H1 (cell line): ENCODE results near the gene PCDHGA7. TPM values are rescaled to one million over a fixed set of nuclear protein-coding genes. Genes with fewer than 3 reads are reported as not detected.

Experiments used
- CTCF ChIA-PET: fragments of 300-600 bp; sonication (Branson Sonifier 250); formaldehyde crosslinking; loops from one replicate; lab custom pipeline; 2021; ENCODE audit not compliant: partially characterized antibody; lab: Charles Lee
- POLR2A ChIA-PET: fragments of 300-600 bp; sonication (Branson Sonifier 250); formaldehyde crosslinking; loops from one replicate; lab custom pipeline; 2021; ENCODE audit warnings: inconsistent platforms; ENCODE audit not compliant: partially characterized antibody; lab: Charles Lee
- DNase-seq, 2 experiments: peaks; one replicate each; pipeline versions ENCODE4 v3.0.0 to v3.0.0-alpha.2; 2010 to 2022; ENCODE audit warnings: low spot score in 2 of 2, low read depth in 1 of 2, mixed read lengths in 1 of 2
- FAIRE-seq: peaks from 2 replicates; lab custom pipeline; 2011; peaks lifted over from hg19 to GRCh38; lab: Jason Lieb, UNC
- H2AFZ ChIP-seq: 2 replicates; pipeline ENCODE4 v1.8.1; 2012; ENCODE audit warnings: low read length, inconsistent platforms
- H2AK5ac ChIP-seq: 2 replicates; pipeline ENCODE4 v1.6.1; 2013; ENCODE audit warnings: low read depth, low read length
- H2BK120ac ChIP-seq: replicated peaks from 2 replicates; pipeline ENCODE3; 2013; ENCODE audit warnings: low read depth, low read length, inconsistent platforms
- H2BK12ac ChIP-seq: 2 replicates; pipeline ENCODE4 v1.6.1; 2013; ENCODE audit warnings: low read depth, low read length
- H2BK15ac ChIP-seq: 2 replicates; pipeline ENCODE4 v1.6.1; 2013; ENCODE audit warnings: low read length
- H2BK20ac ChIP-seq: 2 replicates; pipeline ENCODE4 v1.6.1; 2013; ENCODE audit warnings: low read length
- H2BK5ac ChIP-seq: 2 replicates; pipeline ENCODE4 v1.6.1; 2013; ENCODE audit warnings: low read depth, low read length
- H3K14ac ChIP-seq: 2 replicates; pipeline ENCODE4 v1.6.1; 2013; ENCODE audit warnings: inconsistent platforms; ENCODE audit not compliant: insufficient read length
- H3K18ac ChIP-seq: 2 replicates; pipeline ENCODE4 v1.6.1; 2013; ENCODE audit warnings: low read length; ENCODE audit errors: extremely low read depth
- H3K23ac ChIP-seq: 2 replicates; pipeline ENCODE4 v1.6.1; 2013; ENCODE audit warnings: inconsistent platforms; ENCODE audit not compliant: insufficient read length
- H3K23me2 ChIP-seq: 2 replicates; pipeline ENCODE4 v1.6.1; 2013; ENCODE audit warnings: low read depth, low read length
- H3K27ac ChIP-seq: 2 replicates; pipeline ENCODE4 v1.6.1; 2011; ENCODE audit warnings: low read depth, low read length, inconsistent platforms
- H3K27me3 ChIP-seq, 4 experiments: replicated peaks in 1 of 4; 1 replicate in 1 of 4; 2 replicates in 3 of 4; pipeline versions ENCODE4 v1.6.1 to v1.8.1; 2011 to 2013; ENCODE audit warnings: low read length in 3 of 4, mild to moderate bottlenecking in 3 of 4, inconsistent platforms in 2 of 4, mixed read lengths in 2 of 4, moderate library complexity in 1 of 4; ENCODE audit not compliant: control insufficient read depth in 3 of 4, insufficient read depth in 3 of 4; ENCODE audit errors: extremely low read depth in 1 of 4
- H3K36me3 ChIP-seq, 4 experiments: 2 replicates each; pipeline versions ENCODE4 v1.6.1 to v1.8.1; 2011 to 2013; ENCODE audit warnings: mild to moderate bottlenecking in 4 of 4, low read length in 3 of 4, moderate library complexity in 2 of 4, control low read depth in 1 of 4, inconsistent platforms in 1 of 4; ENCODE audit not compliant: insufficient read depth in 4 of 4, control insufficient read depth in 2 of 4
- H3K4ac ChIP-seq: replicated peaks from 2 replicates; pipeline ENCODE3; 2013; ENCODE audit warnings: low read length, low read depth, mixed read lengths, inconsistent platforms; ENCODE audit not compliant: insufficient read length
- H3K4me1 ChIP-seq, 4 experiments: replicated peaks in 1 of 4; 1 replicate in 1 of 4; 2 replicates in 3 of 4; pipeline versions ENCODE4 v1.6.1 to v1.8.1; 2011 to 2013; ENCODE audit warnings: low read length in 3 of 4, inconsistent platforms in 2 of 4, mixed read lengths in 1 of 4; ENCODE audit not compliant: insufficient read depth in 4 of 4, control insufficient read depth in 3 of 4
- H3K4me2 ChIP-seq, 2 experiments: 2 replicates each; pipeline versions ENCODE4 v1.6.1 to v1.8.1; 2011 to 2013; ENCODE audit warnings: low read depth in 2 of 2, low read length in 2 of 2, control low read depth in 1 of 2, inconsistent platforms in 1 of 2, mild to moderate bottlenecking in 1 of 2; ENCODE audit not compliant: insufficient read depth in 1 of 2
- H3K4me3 ChIP-seq, 4 experiments: fragments of 200-600, 300-600 bp in 1 of 4; sonication (generic), shearing (Covaris generic), sonication (Bioruptor Twin) in 1 of 4; 2 replicates each; pipeline versions ENCODE4 v1.5.1 to v1.8.1; 2011 to 2016; ENCODE audit warnings: low read length in 4 of 4, low read depth in 3 of 4, control low read depth in 2 of 4, inconsistent platforms in 2 of 4, mild to moderate bottlenecking in 2 of 4, mixed read lengths in 1 of 4, moderate library complexity in 1 of 4; ENCODE audit not compliant: insufficient read depth in 2 of 4; ENCODE audit errors: extremely low read depth in 1 of 4
- H3K56ac ChIP-seq: replicated peaks from 2 replicates; pipeline ENCODE3; 2013; ENCODE audit warnings: low read depth, mild to moderate bottlenecking, mixed read lengths, low read length, inconsistent platforms; ENCODE audit not compliant: insufficient read length
- H3K79me1 ChIP-seq: 2 replicates; pipeline ENCODE4 v1.6.1; 2013; ENCODE audit warnings: low read depth, low read length, control low read depth
- H3K79me2 ChIP-seq, 2 experiments: 2 replicates each; pipeline versions ENCODE4 v1.6.1 to v1.8.1; 2012 to 2013; ENCODE audit warnings: low read length in 2 of 2, mild to moderate bottlenecking in 2 of 2, inconsistent platforms in 1 of 2; ENCODE audit not compliant: insufficient read depth in 2 of 2, control insufficient read depth in 1 of 2
- H3K9ac ChIP-seq, 4 experiments: replicated peaks in 1 of 4; 1 replicate in 1 of 4; 2 replicates in 3 of 4; pipeline versions ENCODE4 v1.6.1 to v1.8.1; 2011 to 2013; ENCODE audit warnings: low read depth in 3 of 4, low read length in 3 of 4, control low read depth in 2 of 4, mild to moderate bottlenecking in 2 of 4, moderate library complexity in 2 of 4, inconsistent platforms in 1 of 4; ENCODE audit errors: extremely low read depth in 1 of 4
- H3K9me3 ChIP-seq, 2 experiments: 2 replicates each; pipeline versions ENCODE4 v1.6.1 to v1.8.1; 2012 to 2013; ENCODE audit warnings: mild to moderate bottlenecking in 2 of 2, moderate library complexity in 2 of 2, control low read depth in 1 of 2, inconsistent platforms in 1 of 2, low read depth in 1 of 2, low read length in 1 of 2, mixed read lengths in 1 of 2; ENCODE audit not compliant: insufficient read depth in 2 of 2
- H4K20me1 ChIP-seq, 2 experiments: replicated peaks in 1 of 2; 2 replicates each; pipeline versions ENCODE3 to v1.8.1; 2011 to 2013; ENCODE audit warnings: inconsistent platforms in 2 of 2, low read length in 2 of 2, mild to moderate bottlenecking in 1 of 2; ENCODE audit not compliant: insufficient read depth in 2 of 2, control insufficient read depth in 1 of 2
- H4K5ac ChIP-seq: 2 replicates; pipeline ENCODE4 v1.6.1; 2013; ENCODE audit warnings: low read length, low read depth, mixed read lengths, inconsistent platforms; ENCODE audit not compliant: insufficient read length
- H4K8ac ChIP-seq: 2 replicates; pipeline ENCODE4 v1.8.0; 2013; ENCODE audit warnings: mild to moderate bottlenecking, moderate library complexity, low read length, inconsistent platforms; ENCODE audit not compliant: insufficient read depth; ENCODE audit errors: extremely low read depth
- H4K91ac ChIP-seq: replicated peaks from 2 replicates; pipeline ENCODE3; 2013; ENCODE audit warnings: low read length, mixed read lengths, inconsistent platforms; ENCODE audit not compliant: insufficient read length
- ASH2L ChIP-seq: fragments of 200-600, 300-600 bp; sonication (generic); IDR thresholded peaks from one replicate; pipeline ENCODE4 v1.7.1; 2017; ENCODE audit warnings: low read length
- GTF2F1 ChIP-seq: IDR thresholded peaks from 2 replicates; pipeline ENCODE4 v1.6.1; 2012; ENCODE audit warnings: low read depth, low read length, improper control_type of control experiment, borderline replicate concordance
- RAD21 ChIP-seq, 2 experiments: IDR thresholded peaks in 1 of 2; conservative IDR thresholded peaks in 1 of 2; 2 replicates each; pipeline ENCODE4 v1.6.1; 2011; ENCODE audit warnings: low read depth in 2 of 2, low read length in 2 of 2, improper control_type of control experiment in 1 of 2, inconsistent platforms in 1 of 2, mild to moderate bottlenecking in 1 of 2, moderate library complexity in 1 of 2
- RFX5 ChIP-seq: IDR thresholded peaks from 2 replicates; pipeline ENCODE4 v1.6.1; 2011; ENCODE audit warnings: low read depth, low read length, improper control_type of control experiment, borderline replicate concordance
- RXRA ChIP-seq: IDR thresholded peaks from 2 replicates; pipeline ENCODE4 v1.6.1; 2011; ENCODE audit warnings: low read depth, mild to moderate bottlenecking, low read length, moderate library complexity; ENCODE audit not compliant: insufficient read depth
- TCF12 ChIP-seq: IDR thresholded peaks from 2 replicates; pipeline ENCODE4 v1.6.1; 2011; ENCODE audit warnings: low read depth, mild to moderate bottlenecking, low read length
- WGBS, 2 experiments: shearing (Covaris generic) in 1 of 2; methylation state at CpG; one replicate each; pipeline versions ENCODE4 v1.1.6 to v1.1.7; 2013 to 2015; ENCODE audit warnings: low lambda C conversion rate in 2 of 2, mixed read lengths in 2 of 2, inconsistent platforms in 1 of 2, low coverage in 1 of 2, missing lambda C conversion rate in 1 of 2; ENCODE audit not compliant: insufficient replicate concordance in 2 of 2, insufficient coverage in 1 of 2, insufficient read length in 1 of 2; ENCODE audit errors: extremely low coverage in 1 of 2, missing lambda C conversion rate in 1 of 2; 5-methylcytosine and 5-hydroxymethylcytosine counted together
- polyA plus RNA-seq, 7 experiments: library from polyadenylated mRNA; depleted of rRNA in 3 of 7; stranded (reverse) in 5 of 7; unstranded in 2 of 7; fragments of >200 nt in 5 of 7; fragments of 200-250 nt in 2 of 7; gene quantifications; 1 replicate in 5 of 7; 2 replicates in 1 of 7; 4 replicates in 1 of 7; pipeline versions ENCODE4 v1.2.1 to v1.2.3, GENCODE V29; 2011 to 2013; ENCODE audit warnings: missing spikeins in 2 of 7, mixed read lengths in 2 of 7
- total RNA-seq: library from RNA; stranded (reverse); fragmentation: NEBNext Ultra II Directional; extraction: Animal tissue kit (Norgen Biotek cat#: 25700); gene quantifications from 2 replicates; pipeline ENCODE4 v1.2.1, GENCODE V29; 2021
- TF ChIP-seq, protein P1 (sequence below): IDR thresholded peaks from 2 replicates; pipeline ENCODE4 v1.6.1; 2012; ENCODE audit warnings: inconsistent platforms

Gene PCDHGA7
- total and polyA plus RNA-seq, 2 of the 8 experiments (the other 6 are each of a cell fraction or from before 2014, with no cell fraction given), result 0.39 to 1.1 TPM

DNA sequence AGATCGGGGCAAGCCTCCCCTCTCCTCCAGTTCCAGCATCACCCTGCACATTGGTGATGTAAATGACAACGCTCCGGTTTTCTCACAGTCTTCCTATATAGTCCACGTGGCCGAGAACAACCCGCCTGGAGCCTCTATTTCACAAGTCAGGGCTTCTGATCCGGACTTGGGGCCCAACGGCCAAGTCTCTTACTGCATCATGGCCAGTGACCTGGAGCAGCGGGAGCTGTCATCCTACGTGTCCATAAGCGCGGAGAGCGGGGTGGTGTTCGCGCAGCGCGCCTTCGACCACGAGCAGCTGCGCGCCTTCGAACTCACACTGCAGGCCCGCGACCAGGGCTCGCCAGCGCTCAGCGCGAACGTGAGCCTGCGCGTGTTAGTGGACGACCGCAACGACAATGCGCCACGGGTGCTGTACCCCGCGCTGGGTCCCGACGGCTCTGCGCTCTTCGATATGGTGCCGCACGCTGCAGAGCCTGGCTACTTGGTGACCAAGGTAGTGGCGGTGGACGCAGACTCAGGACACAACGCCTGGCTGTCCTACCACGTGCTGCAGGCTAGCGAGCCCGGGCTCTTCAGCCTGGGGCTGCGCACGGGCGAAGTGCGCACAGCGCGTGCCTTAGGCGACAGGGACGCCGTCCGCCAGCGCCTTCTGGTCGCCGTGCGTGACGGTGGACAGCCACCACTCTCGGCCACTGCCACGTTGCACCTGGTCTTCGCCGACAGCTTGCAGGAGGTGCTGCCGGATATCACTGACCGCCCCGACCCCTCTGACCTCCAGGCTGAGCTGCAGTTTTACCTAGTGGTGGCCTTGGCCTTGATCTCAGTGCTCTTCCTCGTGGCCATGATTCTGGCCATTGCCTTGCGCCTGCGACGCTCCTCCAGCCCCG, 6.9 kb downstream of the PCDHGA7 start:
- ChIA-PET CTCF (interaction anchor here (0.8 to 8.7 kb wide), 24 partner anchors 11 to 207 kb away, joined by 3 to 68 read pairs (median 7); partner anchors contain the start of genes PCDHB10, PCDHB15, PCDHB16 and PCDHGA10), POLR2A (interaction anchor here (1.0 kb wide), 1 partner anchor 124 kb away, joined by 3 read pairs; no protein-coding TSS in a partner anchor)
- Histone ChIP-seq H2BK12ac (no peak overlapping the region), H3K23ac (no peak overlapping the region), H3K79me2 (no peaks in the 10 kb centered on the region), H3K4ac (no peak overlapping the region), H4K5ac (no peak overlapping the region), H3K79me1 (no peaks in the 10 kb centered on the region), H4K91ac (no peak overlapping the region), H2BK20ac (no peak overlapping the region), H2BK15ac (no peak overlapping the region), H3K56ac (no peak overlapping the region), H3K36me3 (peaks cover 3 to 29% (median 14%) of the 10 kb centered on the region in 4 experiments; a peak in 7 of 8 replicates), H3K27me3 (no peaks in the 10 kb centered on the region; a peak in 1 of 7 replicates), H4K8ac (no peak overlapping the region; the same call in none of the 2 replicates), H2AK5ac (no peak overlapping the region), H3K4me1 (no peaks in the 10 kb centered on the region), H3K9me3 (peaks cover 46 to 54% of the 10 kb centered on the region in 2 experiments), H4K20me1 (no peaks in the 10 kb centered on the region), H3K23me2 (no peaks in the 10 kb centered on the region; the same call in 1 of the 2 replicates), H3K4me2 (no peak overlapping the region; a peak in 1 of 4 replicates), H3K27ac (no peak overlapping the region), H3K14ac (no peak overlapping the region), H3K9ac (no peak overlapping the region), H3K4me3 (0 out of 8 replicates have a peak overlapping the region, but pooled peaks of 1 of the 4 experiments have one; percentile 36), H2AFZ (no peak overlapping the region), H2BK5ac (no peak overlapping the region), H3K18ac (no peak overlapping the region), H2BK120ac (no peak overlapping the region)
- WGBS, 2 experiments, result 95% methylated on average over 62 of the region's 77 CpGs; no CpG with 5 or more reads in 1 of the 2 experiments
- no peak for FAIRE-seq
- TF ChIP-seq RXRA (no peak), GTF2F1 (no peak), ASH2L (no peak), RAD21 (IDR thresholded peaks at IDR 0.05 in 1 of 2, conservative IDR thresholded peaks at IDR 0.05 in 1 of 2; ENCODE audit: low read depth in 2 of 2, low read length in 2 of 2) (no peak), RFX5 (no peak), TCF12 (no peak)
- TF ChIP-seq, protein P1, sequence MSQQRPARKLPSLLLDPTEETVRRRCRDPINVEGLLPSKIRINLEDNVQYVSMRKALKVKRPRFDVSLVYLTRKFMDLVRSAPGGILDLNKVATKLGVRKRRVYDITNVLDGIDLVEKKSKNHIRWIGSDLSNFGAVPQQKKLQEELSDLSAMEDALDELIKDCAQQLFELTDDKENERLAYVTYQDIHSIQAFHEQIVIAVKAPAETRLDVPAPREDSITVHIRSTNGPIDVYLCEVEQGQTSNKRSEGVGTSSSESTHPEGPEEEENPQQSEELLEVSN, result no peak
- DNase-seq, result no peak
